Osteocyte (in vitro differentiated cells): Measurements from ENCODE around the gene SAP25. TPM values are rescaled to one million over a fixed set of nuclear protein-coding genes. Genes with fewer than 3 reads are reported as not detected.
"Not testable (repeated sequence)": the region's sequence is repeated elsewhere in the genome, so short reads cannot be mapped to it uniquely, and the experiment has no call there.

Experiments used
- DNase-seq: peaks from one replicate; pipeline ENCODE4 v3.0.0; 2021; ENCODE audit warnings: mixed read lengths; ENCODE audit not compliant: unreplicated experiment; ENCODE audit errors: extremely low spot score
- H3K27ac Mint-ChIP-seq: one replicate; pipeline ENCODE4 v1.8.0; 2021; ENCODE audit warnings: mild to moderate bottlenecking, mixed read lengths; ENCODE audit not compliant: unreplicated experiment
- H3K27me3 Mint-ChIP-seq: one replicate; pipeline ENCODE4 v1.8.0; 2021; ENCODE audit warnings: mixed read lengths; ENCODE audit not compliant: unreplicated experiment
- H3K36me3 Mint-ChIP-seq: one replicate; pipeline ENCODE4 v1.8.0; 2021; ENCODE audit warnings: mixed read lengths; ENCODE audit not compliant: unreplicated experiment
- H3K4me1 Mint-ChIP-seq: one replicate; pipeline ENCODE4 v1.8.0; 2021; ENCODE audit warnings: mixed read lengths; ENCODE audit not compliant: unreplicated experiment
- H3K4me3 Mint-ChIP-seq: one replicate; pipeline ENCODE4 v1.8.0; 2021; ENCODE audit warnings: mild to moderate bottlenecking, moderate library complexity, mixed read lengths; ENCODE audit not compliant: unreplicated experiment
- H3K9me3 Mint-ChIP-seq: one replicate; pipeline ENCODE4 v1.8.0; 2021; ENCODE audit warnings: mixed read lengths; ENCODE audit not compliant: unreplicated experiment
- CTCF ChIP-seq: fragments of 200-600 bp; sonication (generic); IDR thresholded peaks from 2 replicates; pipeline ENCODE4 v1.5.0; 2021; ENCODE audit warnings: antibody characterized with exemption, mild to moderate bottlenecking, moderate library complexity
- total RNA-seq: library from RNA; stranded (reverse); gene quantifications from 2 replicates; pipeline ENCODE4 v1.2.1, GENCODE V29; 2021

SAP25 gene
- total RNA-seq, 1 donor from 2014 or later = 1.5 TPM

GRCh38 chr7:100544386-100544785 lies 29.3 kb downstream of the SAP25 start:
- Mint-ChIP-seq H3K4me1 (peaks cover 52% of the 10 kb centered on the region), H3K27me3 (no peaks in the 10 kb centered on the region), H3K9me3 (no peaks in the 10 kb centered on the region), H3K27ac (peak overlapping the region; percentile 90), H3K4me3 (no peak overlapping the region), H3K36me3 (no peaks in the 10 kb centered on the region)
- TF ChIP-seq CTCF = no peak
- no peak for DNase-seq

GRCh38 chr7:100543586-100543985 lies 30.1 kb downstream of the SAP25 start:
- Mint-ChIP-seq H3K4me1 (peaks cover 52% of the 10 kb centered on the region), H3K27me3 (no peaks in the 10 kb centered on the region), H3K27ac (no peak overlapping the region), H3K36me3 (no peaks in the 10 kb centered on the region), H3K9me3 (no peaks in the 10 kb centered on the region), H3K4me3 (no peak overlapping the region)
- no peak for TF ChIP-seq CTCF
- no peak for DNase-seq

GRCh38 chr7:100541309-100541708 lies 32.4 kb downstream of the SAP25 start:
- not testable (repeated sequence) for H3K27ac Mint-ChIP-seq, DNase-seq, H3K36me3 Mint-ChIP-seq, H3K4me3 Mint-ChIP-seq, H3K27me3 Mint-ChIP-seq, H3K9me3 Mint-ChIP-seq
- H3K4me1 Mint-ChIP-seq = peaks cover 38% of the 10 kb centered on the region

- Mint-ChIP-seq H3K9me3 (no peaks in the 10 kb centered on the region), H3K4me3 (peak overlapping the region; percentile 98), H3K27me3 (no peaks in the 10 kb centered on the region), H3K27ac (no peak overlapping the region), H3K36me3 (no peaks in the 10 kb centered on the region), H3K4me1 (peaks cover 27% of the 10 kb centered on the region)
- no peak for DNase-seq
- no peak for TF ChIP-seq CTCF
Observed at GRCh38 chr7:100540073-100540723, 33.5 kb downstream of the SAP25 start.

GRCh38 chr7:100539436-100540006 lies 34.2 kb downstream of the SAP25 start:
- Mint-ChIP-seq H3K4me3 (peak overlapping the region; percentile 98), H3K27ac (no peak overlapping the region), H3K4me1 (peaks cover 20% of the 10 kb centered on the region), H3K27me3 (no peaks in the 10 kb centered on the region), H3K36me3 (no peaks in the 10 kb centered on the region), H3K9me3 (no peaks in the 10 kb centered on the region)
- no peak for DNase-seq
- no peak for TF ChIP-seq CTCF
